ENCODE results near the gene MAP3K6. TPM values are rescaled to one million over a fixed set of nuclear protein-coding genes. Genes with fewer than 3 reads are reported as not detected.

Gene MAP3K6
- total RNA-seq, 1 donor from 2014 or later = 149 TPM

DNA sequence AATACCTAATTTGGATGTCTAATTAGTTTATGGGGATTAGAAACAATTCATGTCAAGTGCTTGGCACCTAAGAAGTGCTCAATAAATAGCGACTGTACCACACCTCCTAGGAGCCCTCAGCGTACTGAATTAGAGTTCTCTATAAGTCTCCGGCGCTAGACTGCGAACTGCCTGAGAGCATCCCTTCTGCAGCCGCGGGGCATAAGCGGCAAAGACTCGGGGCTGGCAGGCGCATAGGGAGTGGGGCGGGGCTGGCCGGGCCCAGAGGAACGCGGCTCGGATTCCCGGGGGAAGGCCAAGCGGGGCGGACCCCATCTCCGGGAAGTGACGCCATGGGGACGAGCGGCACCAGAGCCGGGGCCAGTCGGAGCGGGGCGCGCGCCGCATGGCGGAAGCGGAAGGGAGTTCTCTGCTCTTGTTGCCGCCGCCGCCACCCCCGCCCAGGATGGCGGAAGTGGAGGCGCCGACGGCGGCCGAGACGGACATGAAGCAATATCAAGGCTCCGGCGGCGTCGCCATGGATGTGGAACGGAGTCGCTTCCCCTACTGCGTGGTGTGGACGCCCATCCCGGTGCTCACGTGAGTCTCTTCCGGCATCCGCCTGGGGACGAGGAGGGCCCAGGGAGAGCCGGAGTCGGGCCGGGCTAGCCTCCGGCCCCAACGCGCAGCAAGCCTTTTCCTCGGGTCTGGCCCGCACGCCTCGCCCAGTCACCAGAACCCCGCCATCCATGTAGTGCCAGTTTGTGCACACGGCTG is 44.8 kb downstream of the MAP3K6 start, which contains the start of gene TMEM222:
TMEM222 (plus strand) TSS at position 351 of the 756 bp plus-strand sequence; CDS start at position 386, 35 bp downstream.
- peaks cover 0 to 17% of the 10 kb centered on the region in 2 donors for H3K36me3 ChIP-seq
- peak within 1 kb of the TSS; percentile 75 for H3K27ac ChIP-seq
- no peaks in the 10 kb centered on the region for H3K27me3 ChIP-seq
- H3K4me3 ChIP-seq = peak within 1 kb of the TSS; percentile 79 to 90
- intact Hi-C loops (cut with DNase I) = no loop called here
- TF ChIP-seq POLR2AphosphoS5 (IDR thresholded peaks at IDR 0.05; ENCODE audit: insufficient read depth in 1 of 2, low read depth in 1 of 2) (peak; percentile 93 to 98), POLR2A (IDR thresholded peaks at IDR 0.05) (no peak)
- TF ChIP-seq, protein P1, sequence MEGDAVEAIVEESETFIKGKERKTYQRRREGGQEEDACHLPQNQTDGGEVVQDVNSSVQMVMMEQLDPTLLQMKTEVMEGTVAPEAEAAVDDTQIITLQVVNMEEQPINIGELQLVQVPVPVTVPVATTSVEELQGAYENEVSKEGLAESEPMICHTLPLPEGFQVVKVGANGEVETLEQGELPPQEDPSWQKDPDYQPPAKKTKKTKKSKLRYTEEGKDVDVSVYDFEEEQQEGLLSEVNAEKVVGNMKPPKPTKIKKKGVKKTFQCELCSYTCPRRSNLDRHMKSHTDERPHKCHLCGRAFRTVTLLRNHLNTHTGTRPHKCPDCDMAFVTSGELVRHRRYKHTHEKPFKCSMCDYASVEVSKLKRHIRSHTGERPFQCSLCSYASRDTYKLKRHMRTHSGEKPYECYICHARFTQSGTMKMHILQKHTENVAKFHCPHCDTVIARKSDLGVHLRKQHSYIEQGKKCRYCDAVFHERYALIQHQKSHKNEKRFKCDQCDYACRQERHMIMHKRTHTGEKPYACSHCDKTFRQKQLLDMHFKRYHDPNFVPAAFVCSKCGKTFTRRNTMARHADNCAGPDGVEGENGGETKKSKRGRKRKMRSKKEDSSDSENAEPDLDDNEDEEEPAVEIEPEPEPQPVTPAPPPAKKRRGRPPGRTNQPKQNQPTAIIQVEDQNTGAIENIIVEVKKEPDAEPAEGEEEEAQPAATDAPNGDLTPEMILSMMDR (IDR thresholded peaks at IDR 0.05) = peak; percentile 20 to 40 (median 32)
- peaks cover 44% of the 10 kb centered on the region for H3K4me1 ChIP-seq
- no peaks in the 10 kb centered on the region for H3K9me3 ChIP-seq
- DNase-seq (ENCODE audit: extremely low spot score in 2 of 2) = peak in 1 of 2 donors; percentile 95

DNA sequence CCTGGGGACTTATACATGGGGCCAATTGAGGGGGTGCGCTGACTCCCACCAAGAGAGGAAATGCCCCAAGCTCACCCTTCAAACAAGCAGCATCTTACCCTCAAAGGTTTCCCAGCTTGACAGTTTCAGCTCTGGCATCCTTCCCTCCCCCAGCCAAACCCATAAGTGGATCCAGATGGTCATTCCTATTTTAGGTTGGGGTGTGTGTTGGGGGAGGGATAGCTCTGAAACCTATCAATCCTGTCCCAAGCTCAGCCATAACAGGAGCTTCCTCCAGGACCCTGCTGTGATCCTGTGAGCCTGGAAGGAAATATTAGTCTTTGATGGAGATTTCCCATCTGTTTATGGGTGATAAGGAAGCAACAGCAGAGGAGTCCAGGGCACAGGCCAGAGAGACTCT is 48.2 kb downstream of the MAP3K6 start:
- Histone ChIP-seq H3K9me3 (no peaks in the 10 kb centered on the region), H3K4me3 (no peak overlapping the region), H3K4me1 (peaks cover 11% of the 10 kb centered on the region), H3K27me3 (no peaks in the 10 kb centered on the region), H3K27ac (no peak overlapping the region), H3K36me3 (no peaks in the 10 kb centered on the region)
- intact Hi-C loops (cut with DNase I) = no loop called here
- TF ChIP-seq, protein P1 (IDR thresholded peaks at IDR 0.05) = no peak
- no peak for TF ChIP-seq POLR2AphosphoS5 (IDR thresholded peaks at IDR 0.05; ENCODE audit: insufficient read depth in 1 of 2, low read depth in 1 of 2)
- TF ChIP-seq POLR2A (IDR thresholded peaks at IDR 0.05) = no peak
- DNase-seq (ENCODE audit: extremely low spot score in 2 of 2) = no peak

DNA sequence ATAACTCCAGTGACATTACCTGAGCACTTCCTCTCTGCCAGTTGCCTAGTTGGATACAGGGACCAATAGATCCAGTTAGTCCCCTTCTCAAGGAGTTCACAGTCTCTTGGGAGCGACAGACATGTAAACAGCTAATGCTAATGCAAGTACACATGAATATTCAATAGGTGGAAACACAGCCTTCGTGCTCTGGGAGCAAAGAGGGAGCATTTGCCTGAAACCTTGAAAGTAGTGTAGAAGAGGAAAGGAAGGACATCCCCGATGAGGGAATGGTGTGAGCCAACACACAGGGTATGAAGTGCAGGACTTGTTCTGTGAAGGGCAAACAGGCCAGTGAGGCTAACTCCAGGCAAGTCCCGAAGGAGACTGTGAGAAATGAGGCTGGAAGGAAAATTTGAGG is 48.6 kb downstream of the MAP3K6 start:
- intact Hi-C loops (cut with DNase I) = no loop called here
- Histone ChIP-seq H3K9me3 (no peaks in the 10 kb centered on the region), H3K27ac (no peak overlapping the region), H3K4me1 (peaks cover 7% of the 10 kb centered on the region), H3K4me3 (no peak overlapping the region), H3K36me3 (no peaks in the 10 kb centered on the region), H3K27me3 (no peaks in the 10 kb centered on the region)
- no peak for DNase-seq (ENCODE audit: extremely low spot score in 2 of 2)
- TF ChIP-seq, protein P1 (IDR thresholded peaks at IDR 0.05) = no peak
- TF ChIP-seq POLR2AphosphoS5 (IDR thresholded peaks at IDR 0.05; ENCODE audit: insufficient read depth in 1 of 2, low read depth in 1 of 2) = no peak
- TF ChIP-seq POLR2A (IDR thresholded peaks at IDR 0.05) = no peak

DNA sequence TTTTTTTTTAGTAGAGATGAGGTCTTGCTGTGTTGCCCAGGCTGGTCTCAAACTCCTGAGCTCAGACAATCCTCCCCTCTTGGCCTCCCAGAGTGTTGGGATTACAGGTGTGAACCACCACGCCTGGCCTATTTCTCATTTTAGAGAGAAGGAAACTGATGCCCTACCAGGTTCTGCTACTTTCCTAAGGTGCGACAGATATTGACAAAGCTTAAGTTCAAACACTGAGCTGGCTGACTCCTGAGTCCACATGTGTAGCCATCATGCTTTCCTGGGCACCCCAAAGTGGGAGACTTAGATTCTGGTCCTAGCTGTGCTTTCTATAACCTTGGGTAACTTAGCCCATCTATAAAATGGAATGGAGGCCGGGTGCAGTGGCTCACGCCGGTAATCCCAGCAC is 49.9 kb downstream of the MAP3K6 start:
- H3K4me3 ChIP-seq = no peak overlapping the region
- no peaks in the 10 kb centered on the region for H3K27me3 ChIP-seq
- no peaks in the 10 kb centered on the region for H3K9me3 ChIP-seq
- DNase-seq (ENCODE audit: extremely low spot score in 2 of 2) = no peak
- intact Hi-C loops (cut with DNase I) = no loop called here
- no peak for TF ChIP-seq POLR2AphosphoS5 (IDR thresholded peaks at IDR 0.05; ENCODE audit: insufficient read depth in 1 of 2, low read depth in 1 of 2)
- TF ChIP-seq, protein P1 (IDR thresholded peaks at IDR 0.05) = no peak
- no peak for TF ChIP-seq POLR2A (IDR thresholded peaks at IDR 0.05)
- H3K4me1 ChIP-seq = no peaks in the 10 kb centered on the region
- no peak overlapping the region for H3K27ac ChIP-seq
- no peaks in the 10 kb centered on the region for H3K36me3 ChIP-seq

DNA sequence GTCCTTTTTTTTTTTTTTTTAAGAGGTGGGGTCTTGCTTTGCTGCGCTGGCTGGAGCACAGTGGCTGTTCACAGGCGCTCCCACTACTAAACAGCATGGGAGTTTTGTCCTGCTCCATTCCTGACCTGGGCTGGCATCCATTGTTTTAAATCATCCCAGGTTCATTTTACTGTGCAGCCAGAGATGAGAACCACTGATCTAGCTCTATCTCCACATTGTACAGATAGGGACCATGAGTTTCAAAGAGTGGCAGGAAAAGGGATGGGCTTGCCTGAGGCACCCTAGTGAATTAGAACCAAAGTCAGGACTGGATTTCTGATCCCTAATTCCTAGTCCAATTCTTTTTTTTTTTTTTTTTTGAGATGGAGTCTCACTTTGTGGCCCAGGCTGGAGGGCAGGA is 52.0 kb downstream of the MAP3K6 start:
- Histone ChIP-seq H3K4me1 (no peaks in the 10 kb centered on the region), H3K9me3 (no peaks in the 10 kb centered on the region), H3K27me3 (no peaks in the 10 kb centered on the region), H3K4me3 (no peak overlapping the region), H3K27ac (no peak overlapping the region), H3K36me3 (no peaks in the 10 kb centered on the region)
- intact Hi-C loops (cut with DNase I) = no loop called here
- no peak for DNase-seq (ENCODE audit: extremely low spot score in 2 of 2)
- TF ChIP-seq, protein P1 (IDR thresholded peaks at IDR 0.05) = no peak
- TF ChIP-seq POLR2AphosphoS5 (IDR thresholded peaks at IDR 0.05; ENCODE audit: insufficient read depth in 1 of 2, low read depth in 1 of 2) (no peak), POLR2A (IDR thresholded peaks at IDR 0.05) (no peak)

Data from vagina (tissue), 2 donors.